Endothelial cell (in vitro differentiated cells): Measurements from ENCODE around the gene ARHGAP33. TPM values are rescaled to one million over a fixed set of nuclear protein-coding genes. Genes with fewer than 3 reads are reported as not detected.

Source experiments
- DNase-seq: peaks from one replicate; pipeline ENCODE4 v3.0.0; 2021; ENCODE audit warnings: low spot score
- H3K27ac Mint-ChIP-seq: one replicate; pipeline ENCODE4 v1.8.0; 2021; ENCODE audit warnings: mixed read lengths, inconsistent platforms; ENCODE audit not compliant: unreplicated experiment
- H3K27me3 Mint-ChIP-seq: one replicate; pipeline ENCODE4 v1.8.0; 2021; ENCODE audit warnings: mild to moderate bottlenecking, moderate library complexity, mixed read lengths, inconsistent platforms; ENCODE audit not compliant: unreplicated experiment
- H3K36me3 Mint-ChIP-seq: one replicate; pipeline ENCODE4 v1.8.0; 2021; ENCODE audit warnings: mild to moderate bottlenecking, low read depth, mixed read lengths, inconsistent platforms; ENCODE audit not compliant: unreplicated experiment
- H3K4me1 Mint-ChIP-seq: one replicate; pipeline ENCODE4 v1.8.0; 2021; ENCODE audit warnings: mild to moderate bottlenecking, mixed read lengths, inconsistent platforms; ENCODE audit not compliant: unreplicated experiment
- H3K4me3 Mint-ChIP-seq: one replicate; pipeline ENCODE4 v1.8.0; 2021; ENCODE audit warnings: mild to moderate bottlenecking, mixed read lengths, inconsistent platforms; ENCODE audit not compliant: unreplicated experiment
- H3K9me3 Mint-ChIP-seq: one replicate; pipeline ENCODE4 v1.8.0; 2021; ENCODE audit warnings: mixed read lengths, inconsistent platforms; ENCODE audit not compliant: unreplicated experiment
- CTCF ChIP-seq: fragments of 200-600 bp; sonication (generic); IDR thresholded peaks from one replicate; pipeline ENCODE4 v1.5.0; 2021; ENCODE audit warnings: antibody characterized with exemption; ENCODE audit not compliant: unreplicated experiment
- total RNA-seq: library from RNA; stranded (reverse); fragmentation: NEBNext Ultra II Directional; extraction: Animal tissue kit (Norgen Biotek cat#: 25700); gene quantifications from one replicate; pipeline ENCODE4 v1.2.1, GENCODE V29; 2021; ENCODE audit not compliant: unreplicated experiment

The ARHGAP33 gene
- total RNA-seq, 1 donor from 2014 or later: 8.5 TPM

GRCh38 chr19:35743640-35744429 lies 31.5 kb upstream of the ARHGAP33 start:
- peaks cover 38% of the 10 kb centered on the region for H3K4me1 Mint-ChIP-seq
- peak overlapping the region; percentile 98 for H3K4me3 Mint-ChIP-seq
- H3K9me3 Mint-ChIP-seq: no peaks in the 10 kb centered on the region
- H3K27me3 Mint-ChIP-seq: peaks cover 21% of the 10 kb centered on the region
- peaks cover 12% of the 10 kb centered on the region for H3K36me3 Mint-ChIP-seq
- H3K27ac Mint-ChIP-seq: no peak overlapping the region
- DNase-seq: no peak
- TF ChIP-seq CTCF: no peak

- H3K4me1 Mint-ChIP-seq: peaks cover 40% of the 10 kb centered on the region
- H3K27ac Mint-ChIP-seq: peak overlapping the region; percentile 99
- H3K9me3 Mint-ChIP-seq: no peaks in the 10 kb centered on the region
- DNase-seq: peak; percentile 93
- H3K4me3 Mint-ChIP-seq: peak overlapping the region; percentile 98
- H3K27me3 Mint-ChIP-seq: peaks cover 20% of the 10 kb centered on the region
- TF ChIP-seq CTCF: no peak
- peaks cover 11% of the 10 kb centered on the region for H3K36me3 Mint-ChIP-seq
Observed at GRCh38 chr19:35744430-35745327, 30.7 kb upstream of the ARHGAP33 start.

- H3K4me3 Mint-ChIP-seq: peak within 1 kb of the TSS; percentile 98
- H3K36me3 Mint-ChIP-seq: peaks cover 11% of the 10 kb centered on the region
- TF ChIP-seq CTCF: no peak
- H3K4me1 Mint-ChIP-seq: peaks cover 41% of the 10 kb centered on the region
- H3K27ac Mint-ChIP-seq: peak within 1 kb of the TSS; percentile 99
- peaks cover 20% of the 10 kb centered on the region for H3K27me3 Mint-ChIP-seq
- H3K9me3 Mint-ChIP-seq: no peaks in the 10 kb centered on the region
- peak; percentile 93 for DNase-seq
Observed at GRCh38 chr19:35745328-35746086, 29.9 kb upstream of the ARHGAP33 start, which contains the start of the genes PSENEN and U2AF1L4. Gene PSENEN, plus strand, starts transcription at chr19:35745651. Its CDS starts 280 bp downstream, at chr19:35745931. Gene U2AF1L4, minus strand, starts transcription at chr19:35745418. Its CDS starts 27 bp downstream, at chr19:35745391.

GRCh38 chr19:35746087-35746462 lies 29.3 kb upstream of the ARHGAP33 start:
- no peak for DNase-seq
- Mint-ChIP-seq H3K9me3 (no peaks in the 10 kb centered on the region), H3K27me3 (peaks cover 17% of the 10 kb centered on the region), H3K27ac (peak overlapping the region; percentile 99), H3K4me1 (peaks cover 36% of the 10 kb centered on the region), H3K4me3 (peak overlapping the region; percentile 98), H3K36me3 (peaks cover 11% of the 10 kb centered on the region)
- no peak for TF ChIP-seq CTCF
